A549 (cell line): ENCODE data around the gene KIF7.

Experiments
- CBX2 ChIP-seq: fragments of 200-600 bp; sonication (generic); IDR thresholded peaks from 2 replicates; pipeline ENCODE4 v1.6.1; 2016; ENCODE audit warnings: low read depth, mild to moderate bottlenecking, borderline replicate concordance
- CEBPB ChIP-seq, 2 experiments: fragments of >200 bp in 1 of 2; sonication (Bioruptor Twin) in 1 of 2; formaldehyde crosslinking in 1 of 2; IDR thresholded peaks; 2 replicates each; pipeline ENCODE4 v1.6.1; 2012 to 2016
- EP300 ChIP-seq, 2 experiments: fragments of >200 bp; sonication (Bioruptor Twin); formaldehyde crosslinking; IDR thresholded peaks; 2 replicates in 1 of 2; 3 replicates in 1 of 2; pipeline ENCODE4 v1.6.1; 2016 to 2017
- GATA3 ChIP-seq: IDR thresholded peaks from 2 replicates; pipeline ENCODE4 v1.6.1; 2012; ENCODE audit warnings: borderline replicate concordance
- HDAC2 ChIP-seq: fragments of 200-600 bp; sonication (generic); IDR thresholded peaks from 2 replicates; pipeline ENCODE4 v1.6.1; 2016
- JUN ChIP-seq, 2 experiments: fragments of >200 bp; sonication (Bioruptor Twin); formaldehyde crosslinking; IDR thresholded peaks; 2 replicates in 1 of 2; 3 replicates in 1 of 2; pipeline ENCODE4 v1.6.1; 2016 to 2017
- KDM1A ChIP-seq: fragments of 200-600 bp; sonication (generic); IDR thresholded peaks from 2 replicates; pipeline ENCODE4 v1.6.1; 2016; ENCODE audit warnings: low read depth, mild to moderate bottlenecking
- KDM5A ChIP-seq: fragments of 200-600 bp; sonication (generic); IDR thresholded peaks from 2 replicates; pipeline ENCODE4 v1.6.1; 2016; ENCODE audit warnings: antibody characterized with exemption, mild to moderate bottlenecking
- POLR2A ChIP-seq: IDR thresholded peaks from 2 replicates; pipeline ENCODE4 v1.6.1; 2012; ENCODE audit warnings: mild to moderate bottlenecking, low read length
- RAD21 ChIP-seq, 2 experiments: fragments of >200 bp in 1 of 2; sonication (Bioruptor Twin) in 1 of 2; formaldehyde crosslinking in 1 of 2; IDR thresholded peaks in 1 of 2; conservative IDR thresholded peaks in 1 of 2; 2 replicates in 1 of 2; 3 replicates in 1 of 2; pipeline ENCODE4 v1.6.1; 2012 to 2018; ENCODE audit warnings: inconsistent platforms in 1 of 2
- ZFP36 ChIP-seq: fragments of 450-650 bp; IDR thresholded peaks from 2 replicates; pipeline ENCODE4 v1.6.1; 2014; ENCODE audit warnings: borderline replicate concordance; ENCODE audit not compliant: partially characterized antibody
- TF ChIP-seq, protein P1 (sequence below): IDR thresholded peaks from 2 replicates; pipeline ENCODE4 v1.6.1; 2012
- TF ChIP-seq, protein P2 (sequence below): fragments of >200 bp; sonication (Bioruptor Twin); formaldehyde crosslinking; IDR thresholded peaks from 3 replicates; pipeline ENCODE4 v1.5.1; 2016
- TF ChIP-seq, protein P3 (sequence below): fragments of 200-600 bp; sonication (generic); IDR thresholded peaks from 2 replicates; pipeline ENCODE4 v1.6.1; 2016; ENCODE audit warnings: antibody characterized with exemption, mild to moderate bottlenecking, moderate library complexity

DNA sequence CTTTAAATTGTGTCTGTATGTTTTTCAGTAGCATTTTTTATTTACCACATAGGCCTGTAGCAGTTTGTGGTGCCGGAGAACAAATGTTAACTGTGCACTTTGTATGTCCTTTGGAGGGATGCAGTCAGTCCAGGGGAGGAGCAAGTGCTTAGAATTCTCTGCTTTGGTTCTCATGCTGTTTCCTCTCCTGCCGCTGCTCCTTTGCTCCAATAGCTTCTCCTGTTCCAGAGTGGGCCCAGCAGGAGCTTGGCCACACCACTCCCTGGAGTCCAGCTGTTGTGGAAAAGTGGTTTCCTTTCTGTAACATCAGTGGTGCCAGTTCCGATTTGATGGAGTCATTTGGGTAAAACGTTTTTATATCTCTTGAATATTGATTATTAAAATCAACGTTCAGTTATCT lies 63.4 kb downstream of the KIF7 start:
- TF ChIP-seq CEBPB (IDR thresholded peaks at IDR 0.05) (no peak), EP300 (IDR thresholded peaks at IDR 0.05) (no peak), RAD21 (conservative IDR thresholded peaks at IDR 0.05 in 1 of 2, IDR thresholded peaks at IDR 0.05 in 1 of 2) (no peak), POLR2A (no peak), HDAC2 (no peak), JUN (IDR thresholded peaks at IDR 0.05) (no peak), CBX2 (no peak), GATA3 (no peak), KDM1A (no peak), KDM5A (no peak), ZFP36 (no peak)
- TF ChIP-seq, protein P1, sequence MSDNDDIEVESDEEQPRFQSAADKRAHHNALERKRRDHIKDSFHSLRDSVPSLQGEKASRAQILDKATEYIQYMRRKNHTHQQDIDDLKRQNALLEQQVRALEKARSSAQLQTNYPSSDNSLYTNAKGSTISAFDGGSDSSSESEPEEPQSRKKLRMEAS: no peak
- TF ChIP-seq, protein P2, sequence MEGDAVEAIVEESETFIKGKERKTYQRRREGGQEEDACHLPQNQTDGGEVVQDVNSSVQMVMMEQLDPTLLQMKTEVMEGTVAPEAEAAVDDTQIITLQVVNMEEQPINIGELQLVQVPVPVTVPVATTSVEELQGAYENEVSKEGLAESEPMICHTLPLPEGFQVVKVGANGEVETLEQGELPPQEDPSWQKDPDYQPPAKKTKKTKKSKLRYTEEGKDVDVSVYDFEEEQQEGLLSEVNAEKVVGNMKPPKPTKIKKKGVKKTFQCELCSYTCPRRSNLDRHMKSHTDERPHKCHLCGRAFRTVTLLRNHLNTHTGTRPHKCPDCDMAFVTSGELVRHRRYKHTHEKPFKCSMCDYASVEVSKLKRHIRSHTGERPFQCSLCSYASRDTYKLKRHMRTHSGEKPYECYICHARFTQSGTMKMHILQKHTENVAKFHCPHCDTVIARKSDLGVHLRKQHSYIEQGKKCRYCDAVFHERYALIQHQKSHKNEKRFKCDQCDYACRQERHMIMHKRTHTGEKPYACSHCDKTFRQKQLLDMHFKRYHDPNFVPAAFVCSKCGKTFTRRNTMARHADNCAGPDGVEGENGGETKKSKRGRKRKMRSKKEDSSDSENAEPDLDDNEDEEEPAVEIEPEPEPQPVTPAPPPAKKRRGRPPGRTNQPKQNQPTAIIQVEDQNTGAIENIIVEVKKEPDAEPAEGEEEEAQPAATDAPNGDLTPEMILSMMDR: no peak
- TF ChIP-seq, protein P3, sequence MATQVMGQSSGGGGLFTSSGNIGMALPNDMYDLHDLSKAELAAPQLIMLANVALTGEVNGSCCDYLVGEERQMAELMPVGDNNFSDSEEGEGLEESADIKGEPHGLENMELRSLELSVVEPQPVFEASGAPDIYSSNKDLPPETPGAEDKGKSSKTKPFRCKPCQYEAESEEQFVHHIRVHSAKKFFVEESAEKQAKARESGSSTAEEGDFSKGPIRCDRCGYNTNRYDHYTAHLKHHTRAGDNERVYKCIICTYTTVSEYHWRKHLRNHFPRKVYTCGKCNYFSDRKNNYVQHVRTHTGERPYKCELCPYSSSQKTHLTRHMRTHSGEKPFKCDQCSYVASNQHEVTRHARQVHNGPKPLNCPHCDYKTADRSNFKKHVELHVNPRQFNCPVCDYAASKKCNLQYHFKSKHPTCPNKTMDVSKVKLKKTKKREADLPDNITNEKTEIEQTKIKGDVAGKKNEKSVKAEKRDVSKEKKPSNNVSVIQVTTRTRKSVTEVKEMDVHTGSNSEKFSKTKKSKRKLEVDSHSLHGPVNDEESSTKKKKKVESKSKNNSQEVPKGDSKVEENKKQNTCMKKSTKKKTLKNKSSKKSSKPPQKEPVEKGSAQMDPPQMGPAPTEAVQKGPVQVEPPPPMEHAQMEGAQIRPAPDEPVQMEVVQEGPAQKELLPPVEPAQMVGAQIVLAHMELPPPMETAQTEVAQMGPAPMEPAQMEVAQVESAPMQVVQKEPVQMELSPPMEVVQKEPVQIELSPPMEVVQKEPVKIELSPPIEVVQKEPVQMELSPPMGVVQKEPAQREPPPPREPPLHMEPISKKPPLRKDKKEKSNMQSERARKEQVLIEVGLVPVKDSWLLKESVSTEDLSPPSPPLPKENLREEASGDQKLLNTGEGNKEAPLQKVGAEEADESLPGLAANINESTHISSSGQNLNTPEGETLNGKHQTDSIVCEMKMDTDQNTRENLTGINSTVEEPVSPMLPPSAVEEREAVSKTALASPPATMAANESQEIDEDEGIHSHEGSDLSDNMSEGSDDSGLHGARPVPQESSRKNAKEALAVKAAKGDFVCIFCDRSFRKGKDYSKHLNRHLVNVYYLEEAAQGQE: no peak
